Measurements from ENCODE around the gene THRAP3. TPM values are rescaled to one million over a fixed set of nuclear protein-coding genes. Genes with fewer than 3 reads are reported as not detected.
"Not testable (repeated sequence)": the region's sequence is repeated elsewhere in the genome, so short reads cannot be mapped to it uniquely, and the experiment has no call there.

THRAP3 gene
- polyA plus RNA-seq, 1 experiment: 76.0 TPM

DNA sequence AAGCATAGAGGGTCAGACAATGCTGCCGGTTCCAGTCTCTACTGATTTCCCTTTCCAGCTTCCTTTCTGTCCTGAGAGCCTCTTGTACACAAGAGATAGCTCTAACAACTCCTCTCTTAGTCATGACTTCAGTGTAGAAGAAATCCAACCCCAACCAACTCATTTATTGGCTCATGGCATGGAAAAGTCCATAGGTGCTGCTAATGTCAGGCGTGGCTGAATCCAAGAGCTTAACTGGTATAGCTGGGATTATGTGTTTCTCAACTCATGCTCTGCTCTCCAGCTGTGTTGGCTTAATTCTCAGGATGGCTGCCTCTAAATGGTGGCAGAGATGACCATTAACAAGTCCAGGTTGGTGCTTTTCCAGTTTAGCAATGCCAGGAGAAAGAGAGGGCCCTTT, 12.4 kb upstream of the THRAP3 start:
- ChIA-PET POLR2A (interaction anchor here (0.6 kb wide), 2 partner anchors 13 to 157 kb away, joined by 3 to 4 read pairs; partner anchors contain the start of gene THRAP3), CTCF (interaction anchor here (0.6 to 1.6 kb wide), 4 partner anchors 19 to 88 kb away, joined by 3 to 6 read pairs (median 4); no protein-coding TSS in a partner anchor)
- no peak for DNase-seq (ENCODE audit: low read depth, low spot score)
- no peak overlapping the region for H3K4me3 ChIP-seq (ENCODE audit: low read depth, low read length)
- H3K27me3 ChIP-seq (ENCODE audit: control insufficient read depth, insufficient read depth, low read length): no peaks in the 10 kb centered on the region
- H3K9me3 ChIP-seq (ENCODE audit: control insufficient read depth, insufficient read depth, low read length): no peaks in the 10 kb centered on the region
- no peak overlapping the region for H3K27ac ChIP-seq (ENCODE audit: low read depth, low read length)
- no peak for TF ChIP-seq CTCF (IDR thresholded peaks at IDR 0.05; ENCODE audit: low read depth, low read length)

DNA sequence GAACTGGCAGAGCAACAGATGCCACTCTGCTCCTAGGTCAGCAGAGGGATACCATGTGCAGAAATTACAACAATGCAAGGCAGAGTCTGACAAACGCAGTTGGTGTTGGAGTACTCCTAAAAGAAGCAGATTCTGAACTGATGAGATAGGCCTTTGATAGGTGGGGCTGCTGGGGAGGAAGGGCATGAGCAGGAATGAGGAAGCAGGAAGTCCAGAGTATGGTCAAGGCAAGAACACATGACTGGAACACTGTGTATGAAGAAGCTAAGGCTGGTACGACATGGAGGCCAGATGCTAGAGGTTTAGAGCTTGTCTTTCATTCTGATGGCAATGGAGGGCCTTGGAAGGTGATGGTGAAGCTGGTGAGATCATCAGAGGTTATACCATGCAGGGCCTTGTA, 11.5 kb upstream of the THRAP3 start:
- TF ChIP-seq CTCF (IDR thresholded peaks at IDR 0.05; ENCODE audit: low read depth, low read length): no peak
- no peak for DNase-seq (ENCODE audit: low read depth, low spot score)
- POLR2A ChIA-PET: no interaction called here
- H3K27ac ChIP-seq (ENCODE audit: low read depth, low read length): no peak overlapping the region
- H3K4me3 ChIP-seq (ENCODE audit: low read depth, low read length): no peak overlapping the region
- H3K9me3 ChIP-seq (ENCODE audit: control insufficient read depth, insufficient read depth, low read length): no peaks in the 10 kb centered on the region
- H3K27me3 ChIP-seq (ENCODE audit: control insufficient read depth, insufficient read depth, low read length): no peaks in the 10 kb centered on the region
- CTCF ChIA-PET: interaction anchor here (0.8 to 1.1 kb wide), 2 partner anchors 25 to 78 kb away, joined by 3 read pairs; no protein-coding TSS in a partner anchor

DNA sequence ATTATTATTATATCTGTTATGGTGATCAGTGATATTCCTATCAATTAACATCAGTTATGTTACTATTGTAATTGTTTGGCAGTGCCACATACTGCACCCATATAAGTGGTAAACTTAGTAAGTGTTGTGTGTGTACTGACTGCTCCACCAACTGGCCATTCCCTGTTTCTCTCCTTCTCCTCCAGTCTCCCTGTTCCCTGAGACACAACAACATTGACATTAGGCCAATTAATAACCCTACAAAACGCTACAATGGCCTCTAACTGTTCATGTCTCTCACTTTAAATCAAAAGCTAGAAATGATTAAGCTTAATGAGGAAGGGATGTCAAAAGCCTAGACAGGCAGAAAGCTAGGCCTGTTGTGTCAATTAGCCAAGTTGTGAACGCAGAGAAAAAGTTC, 6.6 kb upstream of the THRAP3 start:
- TF ChIP-seq CTCF (IDR thresholded peaks at IDR 0.05; ENCODE audit: low read depth, low read length): peak; percentile 45
- no peaks in the 10 kb centered on the region for H3K27me3 ChIP-seq (ENCODE audit: control insufficient read depth, insufficient read depth, low read length)
- no peak overlapping the region for H3K4me3 ChIP-seq (ENCODE audit: low read depth, low read length)
- no peak for DNase-seq (ENCODE audit: low read depth, low spot score)
- ChIA-PET POLR2A (no interaction called here), CTCF (interaction anchor here (1.0 to 1.9 kb wide), 5 partner anchors 11 to 68 kb away, joined by 3 to 10 read pairs (median 3); partner anchors contain the start of gene TRAPPC3)
- no peaks in the 10 kb centered on the region for H3K9me3 ChIP-seq (ENCODE audit: control insufficient read depth, insufficient read depth, low read length)
- H3K27ac ChIP-seq (ENCODE audit: low read depth, low read length): no peak overlapping the region

DNA sequence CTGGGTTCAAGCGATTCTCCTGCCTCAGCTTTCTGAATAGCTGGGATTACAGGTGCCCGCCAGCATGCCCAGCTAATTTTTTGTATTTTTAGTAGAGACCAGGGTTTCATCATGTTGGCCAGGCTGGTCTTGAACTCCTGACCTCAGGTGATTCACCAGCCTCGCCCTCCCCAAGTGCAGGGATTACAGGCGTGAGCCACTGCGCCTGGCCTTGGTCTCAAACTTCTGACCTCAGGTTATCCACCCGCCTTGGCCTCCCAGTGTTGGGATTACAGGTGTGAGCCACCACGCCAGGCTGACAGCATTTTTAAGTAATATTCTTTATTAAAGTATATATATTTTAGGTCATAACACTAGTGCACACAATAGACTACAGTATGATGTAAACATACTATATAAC, 2.3 kb upstream of the THRAP3 start:
- POLR2A ChIA-PET; DNase-seq (ENCODE audit: low read depth, low spot score); H3K27me3 ChIP-seq (ENCODE audit: control insufficient read depth, insufficient read depth, low read length); CTCF ChIA-PET; H3K27ac ChIP-seq (ENCODE audit: low read depth, low read length); H3K9me3 ChIP-seq (ENCODE audit: control insufficient read depth, insufficient read depth, low read length); H3K4me3 ChIP-seq (ENCODE audit: low read depth, low read length): not testable (repeated sequence)

DNA sequence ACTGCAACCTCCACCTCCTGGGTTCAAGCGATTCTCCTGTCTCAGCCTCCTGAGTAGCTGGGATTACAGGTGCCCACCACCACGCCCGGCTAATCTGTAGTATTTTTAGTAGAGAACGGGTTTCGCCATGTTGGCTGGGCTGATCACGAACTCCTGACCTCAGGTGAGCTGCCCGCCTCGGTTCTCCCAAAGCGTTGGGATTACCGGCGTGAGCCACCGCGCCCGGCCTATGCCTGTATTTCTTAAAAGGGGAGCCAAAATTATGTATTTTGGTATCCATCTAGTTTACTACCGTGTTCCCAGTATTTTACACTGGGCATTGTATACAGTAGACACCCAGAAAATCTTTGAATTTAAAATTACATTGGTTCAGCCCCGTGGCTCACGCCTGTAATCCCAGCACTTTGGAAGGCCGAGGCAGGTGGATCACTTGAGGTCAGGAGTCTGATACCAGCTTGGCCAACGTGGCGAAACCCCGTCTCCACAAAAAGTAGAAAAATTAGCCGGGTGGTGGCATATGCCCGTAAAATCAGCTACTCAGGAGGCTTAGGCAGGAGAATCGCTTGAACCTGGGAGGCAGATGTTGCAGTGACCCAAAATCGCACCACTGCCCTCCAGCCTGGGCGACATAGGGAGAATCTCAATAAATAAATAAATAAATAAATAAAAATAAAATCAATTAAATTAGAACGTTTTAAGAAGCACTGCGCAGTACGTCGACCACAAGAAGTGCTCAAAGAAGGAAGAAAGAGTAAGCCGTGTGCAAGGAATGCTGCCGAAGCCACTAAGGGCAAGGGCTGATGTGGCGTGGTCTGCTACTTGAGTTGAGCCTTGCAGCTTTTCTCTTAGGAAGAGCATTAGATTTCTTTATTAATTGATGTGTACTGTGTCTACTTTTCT, 1.5 kb upstream of the THRAP3 start:
- Histone ChIP-seq H3K9me3 (ENCODE audit: control insufficient read depth, insufficient read depth, low read length) (no peaks in the 10 kb centered on the region), H3K27ac (ENCODE audit: low read depth, low read length) (peak overlapping the region; percentile 94), H3K27me3 (ENCODE audit: control insufficient read depth, insufficient read depth, low read length) (no peaks in the 10 kb centered on the region), H3K4me3 (ENCODE audit: low read depth, low read length) (peak overlapping the region; percentile 65)
- ChIA-PET POLR2A (interaction anchor here (1.0 to 2.7 kb wide), 6 partner anchors 13 to 73 kb away, joined by 3 to 17 read pairs (median 3); partner anchors contain the start of gene TRAPPC3), CTCF (interaction anchor here (0.7 to 1.1 kb wide), 2 partner anchors 35 to 73 kb away, joined by 3 to 7 read pairs; no protein-coding TSS in a partner anchor)
- DNase-seq (ENCODE audit: low read depth, low spot score): no peak
- no peak for TF ChIP-seq CTCF (IDR thresholded peaks at IDR 0.05; ENCODE audit: low read depth, low read length)
